HCT116 (cell line): ENCODE results near the gene RALGPS1. TPM values are rescaled to one million over a fixed set of nuclear protein-coding genes. Genes with fewer than 3 reads are reported as not detected.

Source experiments
- ATAC-seq: fragments of 200-7000 bp; cut with Tn5 transposase; 2 replicates; pipeline ENCODE4 v1.9.1; 2020; ENCODE audit warnings: mild to moderate bottlenecking, moderate library complexity
- BruUV-seq: library from RNA; stranded (reverse); fragments of 400-500 nt; replicated peaks from 2 replicates; lab custom pipeline; 2021; lab: Mats Ljungman, UMichigan
- CTCF ChIA-PET: fragments of 300-600 bp; sonication (Branson Sonifier 250); formaldehyde crosslinking; loops from one replicate; lab custom pipeline; 2021; ENCODE audit warnings: antibody characterized with exemption; lab: Charles Lee
- POLR2A ChIA-PET: fragments of 300-600, 350-600 bp; sonication (Branson Sonifier 250); formaldehyde crosslinking; loops from one replicate; lab custom pipeline; 2021; ENCODE audit warnings: antibody characterized with exemption; lab: Charles Lee
- RAD21 ChIA-PET, 2 experiments: fragments of 300-600 bp; sonication (Branson Sonifier 250); formaldehyde crosslinking; loops; one replicate each; lab custom pipeline; 2023; ENCODE audit warnings: low total read pairs in 2 of 2; ENCODE audit not compliant: uncharacterized antibody in 2 of 2, unreplicated experiment in 2 of 2, low non-redundant PET in 1 of 2; lab: Charles Lee
- DNase-seq: peaks from one replicate; pipeline ENCODE4 v3.0.0-alpha.2; 2010; ENCODE audit warnings: low read depth, low spot score
- H2AFZ ChIP-seq: fragments of 200-600 bp; shearing (Covaris generic), sonication (generic); 2 replicates; pipeline ENCODE4 v1.6.1; 2017; ENCODE audit warnings: low read depth, mixed run types, mixed read lengths, antibody characterized with exemption, low read length; ENCODE audit not compliant: poor library complexity, severe bottlenecking
- H3K27ac ChIP-seq: 2 replicates; pipeline ENCODE4 v1.5.1; 2012; ENCODE audit warnings: low read depth, low read length
- H3K27me3 ChIP-seq: fragments of 200-600 bp; sonication (generic); 2 replicates; pipeline ENCODE4 v1.6.1; 2016; ENCODE audit warnings: mixed run types, low read length, mixed read lengths; ENCODE audit not compliant: insufficient read depth
- H3K36me3 ChIP-seq, 2 experiments: fragments of 200-500 bp in 1 of 2; fragments of 200-600 bp in 1 of 2; sonication (Bioruptor generic) in 1 of 2; sonication (generic) in 1 of 2; 2 replicates each; pipeline versions ENCODE4 v1.5.1 to v1.6.1; 2014 to 2016; ENCODE audit warnings: low read length in 2 of 2, inconsistent platforms in 1 of 2, mixed read lengths in 1 of 2, mixed run types in 1 of 2; ENCODE audit not compliant: insufficient read depth in 2 of 2, control insufficient read depth in 1 of 2
- H3K4me1 ChIP-seq, 2 experiments: fragments of 200-600 bp in 1 of 2; sonication (generic) in 1 of 2; 2 replicates each; pipeline versions ENCODE4 v1.5.1 to v1.6.1; 2012 to 2017; ENCODE audit warnings: low read length in 2 of 2, inconsistent platforms in 1 of 2, mild to moderate bottlenecking in 1 of 2, mixed read lengths in 1 of 2, mixed run types in 1 of 2, moderate library complexity in 1 of 2; ENCODE audit not compliant: insufficient read depth in 2 of 2, control insufficient read depth in 1 of 2
- H3K4me2 ChIP-seq: fragments of 200-600 bp; sonication (generic); 2 replicates; pipeline ENCODE4 v1.6.1; 2017; ENCODE audit warnings: mixed run types, low read length, mixed read lengths
- H3K4me3 ChIP-seq, 2 experiments: fragments of 200-600 bp in 1 of 2; sonication (generic) in 1 of 2; replicated peaks in 1 of 2; 2 replicates each; pipeline ENCODE4 v1.5.1; 2011 to 2016; ENCODE audit warnings: low read length in 2 of 2, control low read depth in 1 of 2, low read depth in 1 of 2, mild to moderate bottlenecking in 1 of 2, mixed read lengths in 1 of 2, mixed run types in 1 of 2
- H3K79me2 ChIP-seq: fragments of 200-600 bp; sonication (generic); 2 replicates; pipeline ENCODE4 v1.6.1; 2017; ENCODE audit warnings: mild to moderate bottlenecking, mixed run types, low read length, moderate library complexity, mixed read lengths; ENCODE audit not compliant: insufficient read depth
- H3K9ac ChIP-seq: fragments of 200-600 bp; sonication (generic); 2 replicates; pipeline ENCODE4 v1.6.1; 2016; ENCODE audit warnings: low read length, mixed read lengths
- H3K9me2 ChIP-seq: fragments of 200-600 bp; sonication (generic), shearing (Covaris generic); 2 replicates; pipeline ENCODE4 v1.6.1; 2017; ENCODE audit warnings: mixed run types, mild to moderate bottlenecking, moderate library complexity; ENCODE audit not compliant: insufficient read depth
- H3K9me3 ChIP-seq, 2 experiments: fragments of 200-500 bp in 1 of 2; fragments of 200-600 bp in 1 of 2; sonication (Bioruptor generic) in 1 of 2; sonication (generic) in 1 of 2; 2 replicates each; pipeline ENCODE4 v1.6.1; 2014 to 2017; ENCODE audit warnings: low read length in 2 of 2, mixed read lengths in 2 of 2, inconsistent platforms in 1 of 2, low read depth in 1 of 2, mild to moderate bottlenecking in 1 of 2, mixed run types in 1 of 2, moderate library complexity in 1 of 2; ENCODE audit not compliant: control insufficient read depth in 1 of 2, insufficient read depth in 1 of 2
- H4K20me1 ChIP-seq: fragments of 200-600 bp; sonication (generic), shearing (Covaris generic); 2 replicates; pipeline ENCODE4 v1.6.1; 2017; ENCODE audit warnings: mixed run types, mild to moderate bottlenecking, moderate library complexity; ENCODE audit not compliant: insufficient read depth
- CBX3 ChIP-seq: IDR thresholded peaks from 2 replicates; pipeline ENCODE4 v1.6.1; 2012; ENCODE audit warnings: low read depth
- CEBPB ChIP-seq: IDR thresholded peaks from 2 replicates; pipeline ENCODE4 v1.6.1; 2012; ENCODE audit warnings: low read depth
- EGR1 ChIP-seq: IDR thresholded peaks from 2 replicates; pipeline ENCODE4 v1.6.1; 2012; ENCODE audit warnings: low read depth
- ELF1 ChIP-seq: IDR thresholded peaks from 2 replicates; pipeline ENCODE4 v1.6.1; 2012; ENCODE audit warnings: low read depth, borderline replicate concordance
- EZH2 ChIP-seq: fragments of 200-600 bp; sonication (generic); IDR thresholded peaks from 2 replicates; pipeline ENCODE4 v1.6.1; 2017; ENCODE audit warnings: antibody characterized with exemption, mixed run types
- EZH2phosphoT487 ChIP-seq: fragments of 200-600 bp; IDR thresholded peaks from 2 replicates; pipeline ENCODE4 v1.6.1; 2018; ENCODE audit warnings: antibody characterized with exemption, borderline replicate concordance
- JUND ChIP-seq: IDR thresholded peaks from 2 replicates; pipeline ENCODE4 v1.6.1; 2012
- POLR2A ChIP-seq: IDR thresholded peaks from 2 replicates; pipeline ENCODE4 v1.7.0; 2011; ENCODE audit warnings: borderline replicate concordance; ENCODE audit not compliant: insufficient read depth, insufficient read length; ENCODE audit errors: extremely low read depth
- RAD21 ChIP-seq: IDR thresholded peaks from 2 replicates; pipeline ENCODE4 v1.6.1; 2012; ENCODE audit warnings: low read depth, mild to moderate bottlenecking
- SRF ChIP-seq: IDR thresholded peaks from 2 replicates; pipeline ENCODE4 v1.6.1; 2012; ENCODE audit warnings: low read depth
- YY1 ChIP-seq: IDR thresholded peaks from 2 replicates; pipeline ENCODE4 v1.6.1; 2011; ENCODE audit warnings: low read length, low read depth, moderate library complexity, mild to moderate bottlenecking; ENCODE audit not compliant: insufficient replicate concordance; ENCODE audit errors: extremely low read depth
- ZFX ChIP-seq: fragments of 450-650 bp; IDR thresholded peaks from 2 replicates; pipeline ENCODE4 v1.6.1; 2017
- intact Hi-C: fragments of 100-400 bp; cut with micrococcal nuclease; formaldehyde crosslinking; loops from 2 replicates; pipeline ENCODE4 v1.10.0; 2022
- total RNA-seq: library from RNA; stranded (reverse); gene quantifications from one replicate; pipeline ENCODE4 v1.2.1, GENCODE V29; 2021; ENCODE audit not compliant: unreplicated experiment
- TF ChIP-seq, protein P1 (sequence below), 3 experiments: fragments of 200-600 bp in 1 of 3; sonication (generic) in 1 of 3; IDR thresholded peaks in 2 of 3; conservative IDR thresholded peaks in 1 of 3; 2 replicates each; pipeline ENCODE4 v1.5.1; 2012 to 2017; ENCODE audit warnings: low read depth in 2 of 3, low read length in 2 of 3, antibody characterized with exemption in 1 of 3, borderline replicate concordance in 1 of 3, control low read depth in 1 of 3, mild to moderate bottlenecking in 1 of 3, mixed read lengths in 1 of 3, mixed run types in 1 of 3, moderate library complexity in 1 of 3; ENCODE audit not compliant: insufficient read depth in 1 of 3
- TF ChIP-seq, protein P2 (sequence below): IDR thresholded peaks from 2 replicates; pipeline ENCODE4 v1.6.1; 2012
- TF ChIP-seq, protein P3 (sequence below): IDR thresholded peaks from 2 replicates; pipeline ENCODE4 v1.6.1; 2011; ENCODE audit warnings: mild to moderate bottlenecking, low read length, moderate library complexity; ENCODE audit not compliant: insufficient replicate concordance; ENCODE audit errors: extremely low read depth
- TF ChIP-seq, protein P4 (sequence below): IDR thresholded peaks from 2 replicates; pipeline ENCODE4 v1.6.1; 2012; ENCODE audit warnings: low read depth
- TF ChIP-seq, protein P5 (sequence below): IDR thresholded peaks from 2 replicates; pipeline ENCODE4 v1.6.1; 2012

Gene RALGPS1
- total RNA-seq, 1 experiment from 2014 or later = 7.6 TPM

DNA sequence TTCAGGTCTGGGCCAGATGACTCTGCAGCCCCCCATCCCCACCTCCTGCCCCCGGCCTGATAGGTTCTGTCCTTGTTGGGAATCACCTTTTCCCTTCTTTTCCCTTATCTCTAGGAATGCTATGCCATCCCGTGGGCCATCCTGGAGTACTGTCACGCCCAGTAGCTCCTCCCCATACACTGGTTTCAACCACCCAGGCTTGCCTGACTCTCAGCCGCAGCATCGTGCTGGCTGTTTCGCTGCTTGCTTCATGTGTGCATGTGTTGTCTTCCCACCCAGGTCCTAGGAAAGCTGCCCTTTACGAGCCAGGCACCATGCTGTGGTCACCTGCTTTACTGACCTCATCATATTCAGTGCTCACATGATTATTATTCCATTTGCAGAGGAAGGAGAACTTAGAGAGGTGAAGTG lies 136.0 kb downstream of the RALGPS1 start:
- intact Hi-C loops = no loop called here
- POLR2A ChIA-PET = no interaction called here
- no peaks in the 10 kb centered on the region for H3K9me2 ChIP-seq
- no peak overlapping the region for H3K4me3 ChIP-seq
- no peak overlapping the region for H3K27ac ChIP-seq
- no peak overlapping the region for H2AFZ ChIP-seq
- no peaks in the 10 kb centered on the region for H3K27me3 ChIP-seq
- TF ChIP-seq EZH2phosphoT487 = no peak
- no peak for TF ChIP-seq CBX3
- no peak for TF ChIP-seq JUND
- TF ChIP-seq RAD21 = no peak
- no peak for TF ChIP-seq ELF1
- TF ChIP-seq SRF = no peak
- TF ChIP-seq YY1 = no peak
- TF ChIP-seq, protein P1, sequence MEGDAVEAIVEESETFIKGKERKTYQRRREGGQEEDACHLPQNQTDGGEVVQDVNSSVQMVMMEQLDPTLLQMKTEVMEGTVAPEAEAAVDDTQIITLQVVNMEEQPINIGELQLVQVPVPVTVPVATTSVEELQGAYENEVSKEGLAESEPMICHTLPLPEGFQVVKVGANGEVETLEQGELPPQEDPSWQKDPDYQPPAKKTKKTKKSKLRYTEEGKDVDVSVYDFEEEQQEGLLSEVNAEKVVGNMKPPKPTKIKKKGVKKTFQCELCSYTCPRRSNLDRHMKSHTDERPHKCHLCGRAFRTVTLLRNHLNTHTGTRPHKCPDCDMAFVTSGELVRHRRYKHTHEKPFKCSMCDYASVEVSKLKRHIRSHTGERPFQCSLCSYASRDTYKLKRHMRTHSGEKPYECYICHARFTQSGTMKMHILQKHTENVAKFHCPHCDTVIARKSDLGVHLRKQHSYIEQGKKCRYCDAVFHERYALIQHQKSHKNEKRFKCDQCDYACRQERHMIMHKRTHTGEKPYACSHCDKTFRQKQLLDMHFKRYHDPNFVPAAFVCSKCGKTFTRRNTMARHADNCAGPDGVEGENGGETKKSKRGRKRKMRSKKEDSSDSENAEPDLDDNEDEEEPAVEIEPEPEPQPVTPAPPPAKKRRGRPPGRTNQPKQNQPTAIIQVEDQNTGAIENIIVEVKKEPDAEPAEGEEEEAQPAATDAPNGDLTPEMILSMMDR (IDR thresholded peaks at IDR 0.05 in 2 of 3, conservative IDR thresholded peaks at IDR 0.05 in 1 of 3; ENCODE audit: borderline replicate concordance in 1 of 3, insufficient read depth in 1 of 3, low read depth in 2 of 3, low read length in 2 of 3) = no peak
- TF ChIP-seq, protein P2, sequence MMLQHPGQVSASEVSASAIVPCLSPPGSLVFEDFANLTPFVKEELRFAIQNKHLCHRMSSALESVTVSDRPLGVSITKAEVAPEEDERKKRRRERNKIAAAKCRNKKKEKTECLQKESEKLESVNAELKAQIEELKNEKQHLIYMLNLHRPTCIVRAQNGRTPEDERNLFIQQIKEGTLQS = no peak
- TF ChIP-seq, protein P3, sequence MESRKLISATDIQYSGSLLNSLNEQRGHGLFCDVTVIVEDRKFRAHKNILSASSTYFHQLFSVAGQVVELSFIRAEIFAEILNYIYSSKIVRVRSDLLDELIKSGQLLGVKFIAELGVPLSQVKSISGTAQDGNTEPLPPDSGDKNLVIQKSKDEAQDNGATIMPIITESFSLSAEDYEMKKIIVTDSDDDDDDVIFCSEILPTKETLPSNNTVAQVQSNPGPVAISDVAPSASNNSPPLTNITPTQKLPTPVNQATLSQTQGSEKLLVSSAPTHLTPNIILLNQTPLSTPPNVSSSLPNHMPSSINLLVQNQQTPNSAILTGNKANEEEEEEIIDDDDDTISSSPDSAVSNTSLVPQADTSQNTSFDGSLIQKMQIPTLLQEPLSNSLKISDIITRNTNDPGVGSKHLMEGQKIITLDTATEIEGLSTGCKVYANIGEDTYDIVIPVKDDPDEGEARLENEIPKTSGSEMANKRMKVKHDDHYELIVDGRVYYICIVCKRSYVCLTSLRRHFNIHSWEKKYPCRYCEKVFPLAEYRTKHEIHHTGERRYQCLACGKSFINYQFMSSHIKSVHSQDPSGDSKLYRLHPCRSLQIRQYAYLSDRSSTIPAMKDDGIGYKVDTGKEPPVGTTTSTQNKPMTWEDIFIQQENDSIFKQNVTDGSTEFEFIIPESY = no peak
- TF ChIP-seq, protein P4, sequence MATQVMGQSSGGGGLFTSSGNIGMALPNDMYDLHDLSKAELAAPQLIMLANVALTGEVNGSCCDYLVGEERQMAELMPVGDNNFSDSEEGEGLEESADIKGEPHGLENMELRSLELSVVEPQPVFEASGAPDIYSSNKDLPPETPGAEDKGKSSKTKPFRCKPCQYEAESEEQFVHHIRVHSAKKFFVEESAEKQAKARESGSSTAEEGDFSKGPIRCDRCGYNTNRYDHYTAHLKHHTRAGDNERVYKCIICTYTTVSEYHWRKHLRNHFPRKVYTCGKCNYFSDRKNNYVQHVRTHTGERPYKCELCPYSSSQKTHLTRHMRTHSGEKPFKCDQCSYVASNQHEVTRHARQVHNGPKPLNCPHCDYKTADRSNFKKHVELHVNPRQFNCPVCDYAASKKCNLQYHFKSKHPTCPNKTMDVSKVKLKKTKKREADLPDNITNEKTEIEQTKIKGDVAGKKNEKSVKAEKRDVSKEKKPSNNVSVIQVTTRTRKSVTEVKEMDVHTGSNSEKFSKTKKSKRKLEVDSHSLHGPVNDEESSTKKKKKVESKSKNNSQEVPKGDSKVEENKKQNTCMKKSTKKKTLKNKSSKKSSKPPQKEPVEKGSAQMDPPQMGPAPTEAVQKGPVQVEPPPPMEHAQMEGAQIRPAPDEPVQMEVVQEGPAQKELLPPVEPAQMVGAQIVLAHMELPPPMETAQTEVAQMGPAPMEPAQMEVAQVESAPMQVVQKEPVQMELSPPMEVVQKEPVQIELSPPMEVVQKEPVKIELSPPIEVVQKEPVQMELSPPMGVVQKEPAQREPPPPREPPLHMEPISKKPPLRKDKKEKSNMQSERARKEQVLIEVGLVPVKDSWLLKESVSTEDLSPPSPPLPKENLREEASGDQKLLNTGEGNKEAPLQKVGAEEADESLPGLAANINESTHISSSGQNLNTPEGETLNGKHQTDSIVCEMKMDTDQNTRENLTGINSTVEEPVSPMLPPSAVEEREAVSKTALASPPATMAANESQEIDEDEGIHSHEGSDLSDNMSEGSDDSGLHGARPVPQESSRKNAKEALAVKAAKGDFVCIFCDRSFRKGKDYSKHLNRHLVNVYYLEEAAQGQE = no peak
- TF ChIP-seq ZFX = no peak
- no peak for TF ChIP-seq EGR1
- no peak for TF ChIP-seq EZH2
- no peak for TF ChIP-seq POLR2A
- TF ChIP-seq, protein P5, sequence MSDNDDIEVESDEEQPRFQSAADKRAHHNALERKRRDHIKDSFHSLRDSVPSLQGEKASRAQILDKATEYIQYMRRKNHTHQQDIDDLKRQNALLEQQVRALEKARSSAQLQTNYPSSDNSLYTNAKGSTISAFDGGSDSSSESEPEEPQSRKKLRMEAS = no peak
- TF ChIP-seq CEBPB = no peak
- BruUV-seq = no TSS peak
- RAD21 ChIA-PET = no interaction called here
- no peaks in the 10 kb centered on the region for H3K36me3 ChIP-seq
- no peak overlapping the region for H3K4me2 ChIP-seq
- H4K20me1 ChIP-seq = no peaks in the 10 kb centered on the region
- no peak for DNase-seq
- no peaks in the 10 kb centered on the region for H3K79me2 ChIP-seq
- H3K9ac ChIP-seq = no peak overlapping the region
- no peak for ATAC-seq
- peaks cover 2 to 13% of the 10 kb centered on the region in 2 experiments; a peak in 3 of 4 replicates for H3K4me1 ChIP-seq
- CTCF ChIA-PET = no interaction called here
- no peaks in the 10 kb centered on the region for H3K9me3 ChIP-seq
